HFFc6 (cell line): ENCODE results near the gene TAF3. TPM values are rescaled to one million over a fixed set of nuclear protein-coding genes. Genes with fewer than 3 reads are reported as not detected.

Experiments used
- DNase-seq: peaks from one replicate; pipeline ENCODE4 v3.0.0-alpha.2; 2018
- H3K27ac Mint-ChIP-seq: 2 replicates; pipeline ENCODE4 v1.8.0; 2020; ENCODE audit warnings: mild to moderate bottlenecking, mixed read lengths
- H3K27me3 Mint-ChIP-seq: 2 replicates; pipeline ENCODE4 v1.8.0; 2021; ENCODE audit warnings: mild to moderate bottlenecking, moderate library complexity, mixed read lengths; ENCODE audit not compliant: insufficient read depth
- H3K36me3 Mint-ChIP-seq: 2 replicates; pipeline ENCODE4 v1.8.0; 2021; ENCODE audit warnings: low read depth, mixed read lengths
- H3K4me1 Mint-ChIP-seq: 2 replicates; pipeline ENCODE4 v1.8.0; 2020; ENCODE audit warnings: low read depth, mixed read lengths
- H3K4me3 Mint-ChIP-seq: 2 replicates; pipeline ENCODE4 v1.8.0; 2020; ENCODE audit warnings: mild to moderate bottlenecking, moderate library complexity, mixed read lengths
- H3K9me3 Mint-ChIP-seq: 2 replicates; pipeline ENCODE4 v1.8.0; 2020; ENCODE audit warnings: mild to moderate bottlenecking, mixed read lengths
- CTCF ChIP-seq: fragments of 200-600 bp; sonication (generic); IDR thresholded peaks from 2 replicates; pipeline ENCODE4 v1.5.0; 2021; ENCODE audit warnings: antibody characterized with exemption, mild to moderate bottlenecking
- total RNA-seq, 6 experiments: library from RNA; stranded (reverse); fragmentation: NEBNext Ultra II Directional; extraction: Animal tissue kit (Norgen Biotek cat#: 25700); gene quantifications; 2 replicates in 1 of 6; 3 replicates in 5 of 6; pipeline ENCODE4 v1.2.3, GENCODE V29; 2021

Gene TAF3
- total RNA-seq, 6 experiments from 2014 or later: 8.1 to 11.3 (median 9.7) TPM

- no peak for DNase-seq
- Mint-ChIP-seq H3K36me3 (no peaks in the 10 kb centered on the region), H3K4me3 (no peak overlapping the region), H3K27ac (no peak overlapping the region), H3K4me1 (peaks cover 19% of the 10 kb centered on the region), H3K27me3 (no peaks in the 10 kb centered on the region), H3K9me3 (no peaks in the 10 kb centered on the region)
- no peak for TF ChIP-seq CTCF
These were observed 71.7 kb downstream of the TAF3 start for GRCh38 chr10:7889947-7890542.

- Mint-ChIP-seq H3K4me1 (peaks cover 24% of the 10 kb centered on the region), H3K27ac (no peak overlapping the region), H3K27me3 (no peaks in the 10 kb centered on the region), H3K4me3 (no peak overlapping the region), H3K9me3 (no peaks in the 10 kb centered on the region), H3K36me3 (no peaks in the 10 kb centered on the region)
- TF ChIP-seq CTCF: no peak
- no peak for DNase-seq
These were observed 72.5 kb downstream of the TAF3 start for GRCh38 chr10:7890781-7891180.

GRCh38 chr10:7891634-7892033, 73.3 kb downstream of the TAF3 start:
- no peak overlapping the region for H3K27ac Mint-ChIP-seq
- no peak overlapping the region for H3K4me3 Mint-ChIP-seq
- H3K4me1 Mint-ChIP-seq: peaks cover 24% of the 10 kb centered on the region
- peak; percentile 9 for DNase-seq
- no peak for TF ChIP-seq CTCF
- peaks cover 5% of the 10 kb centered on the region; the same call in 1 of the 2 replicates for H3K36me3 Mint-ChIP-seq
- no peaks in the 10 kb centered on the region for H3K27me3 Mint-ChIP-seq
- no peaks in the 10 kb centered on the region for H3K9me3 Mint-ChIP-seq

GRCh38 chr10:7892146-7892545, 73.8 kb downstream of the TAF3 start:
- no peaks in the 10 kb centered on the region for H3K27me3 Mint-ChIP-seq
- H3K4me3 Mint-ChIP-seq: no peak overlapping the region
- TF ChIP-seq CTCF: no peak
- H3K27ac Mint-ChIP-seq: no peak overlapping the region
- H3K9me3 Mint-ChIP-seq: no peaks in the 10 kb centered on the region
- H3K36me3 Mint-ChIP-seq: peaks cover 10% of the 10 kb centered on the region
- no peak for DNase-seq
- peaks cover 23% of the 10 kb centered on the region for H3K4me1 Mint-ChIP-seq

GRCh38 chr10:7895699-7896090, 77.4 kb downstream of the TAF3 start:
- Mint-ChIP-seq H3K27ac (no peak overlapping the region), H3K27me3 (no peaks in the 10 kb centered on the region), H3K4me1 (peaks cover 11% of the 10 kb centered on the region), H3K9me3 (no peaks in the 10 kb centered on the region), H3K36me3 (peaks cover 16% of the 10 kb centered on the region), H3K4me3 (no peak overlapping the region)
- no peak for DNase-seq
- no peak for TF ChIP-seq CTCF

- no peak for TF ChIP-seq CTCF
- Mint-ChIP-seq H3K36me3 (peaks cover 16% of the 10 kb centered on the region), H3K27me3 (no peaks in the 10 kb centered on the region), H3K9me3 (no peaks in the 10 kb centered on the region), H3K27ac (no peak overlapping the region), H3K4me3 (no peak overlapping the region), H3K4me1 (peaks cover 11% of the 10 kb centered on the region)
- DNase-seq: no peak
These were observed 78.0 kb downstream of the TAF3 start for GRCh38 chr10:7896297-7896696.
